HEK293 (cell line): ENCODE data around the gene KRTAP10-6.
"Not testable (repeated sequence)": the region's sequence is repeated elsewhere in the genome, so short reads cannot be mapped to it uniquely, and the experiment has no call there.

Source experiments
- CTCF ChIA-PET: fragments of 350-600 bp; formaldehyde crosslinking; extraction: SDS; loops from one replicate; lab custom pipeline; 2021; ENCODE audit warnings: antibody characterized with exemption; lab: Yijun Ruan, JAX
- POLR2A ChIA-PET: fragments of 300-600 bp; formaldehyde crosslinking; extraction: SDS; loops from one replicate; lab custom pipeline; 2020; ENCODE audit warnings: antibody characterized with exemption, inconsistent platforms; lab: Yijun Ruan, JAX
- H3K27ac ChIP-seq: fragments of 200-500 bp; sonication (Bioruptor generic); 2 replicates; pipeline ENCODE4 v1.5.1; 2014; ENCODE audit warnings: low read depth, low read length, control low read depth, inconsistent platforms; ENCODE audit errors: extremely low read depth
- H3K36me3 ChIP-seq, 2 experiments: fragments of 200-500 bp in 1 of 2; sonication (Bioruptor generic) in 1 of 2; 1 replicate in 1 of 2; 2 replicates in 1 of 2; pipeline ENCODE4 v1.5.1; 2014 to 2017; ENCODE audit warnings: inconsistent platforms in 2 of 2, low read length in 2 of 2; ENCODE audit not compliant: control insufficient read depth in 2 of 2, insufficient read depth in 1 of 2
- H3K4me1 ChIP-seq: fragments of 200-500 bp; sonication (Bioruptor generic); 2 replicates; pipeline ENCODE4 v1.5.1; 2014; ENCODE audit warnings: mild to moderate bottlenecking, low read length, inconsistent platforms; ENCODE audit not compliant: control insufficient read depth, insufficient read depth
- H3K4me3 ChIP-seq: 2 replicates; pipeline ENCODE4 v1.5.1; 2011; ENCODE audit warnings: low read depth, mild to moderate bottlenecking, control low read depth, low read length, moderate library complexity
- H3K9me3 ChIP-seq: fragments of 200-500 bp; sonication (Bioruptor generic); 2 replicates; pipeline ENCODE4 v1.5.1; 2014; ENCODE audit warnings: low read depth, low read length, inconsistent platforms; ENCODE audit not compliant: control insufficient read depth, insufficient read depth
- RBAK ChIP-seq: fragments of 450-650 bp; formaldehyde crosslinking; IDR thresholded peaks from 2 replicates; pipeline ENCODE4 v1.5.1; 2016; ENCODE audit warnings: missing biosample characterization, missing genetic modification characterization
- SETDB1 ChIP-seq: IDR thresholded peaks from one replicate; pipeline ENCODE4 v1.6.1; 2017; ENCODE audit warnings: mild to moderate bottlenecking, low read length, moderate library complexity, mixed read lengths; ENCODE audit not compliant: insufficient read length
- TRIM28 ChIP-seq: IDR thresholded peaks from 2 replicates; pipeline ENCODE4 v1.6.1; 2011; ENCODE audit warnings: low read length, control low read depth, borderline replicate concordance
- ZFHX2 ChIP-seq: fragments of 450-650 bp; formaldehyde crosslinking; conservative IDR thresholded peaks from 2 replicates; pipeline ENCODE4 v1.5.1; 2016; ENCODE audit warnings: missing biosample characterization, missing genetic modification characterization
- ZNF138 ChIP-seq: fragments of 450-650 bp; formaldehyde crosslinking; IDR thresholded peaks from 2 replicates; pipeline ENCODE4 v1.5.1; 2016; ENCODE audit warnings: missing biosample characterization, missing genetic modification characterization, borderline replicate concordance
- ZNF155 ChIP-seq: fragments of 450-650 bp; formaldehyde crosslinking; IDR thresholded peaks from 2 replicates; pipeline ENCODE4 v1.5.1; 2016; ENCODE audit warnings: missing biosample characterization, missing genetic modification characterization
- ZNF19 ChIP-seq: fragments of 450-650 bp; formaldehyde crosslinking; IDR thresholded peaks from 2 replicates; pipeline ENCODE4; 2016; ENCODE audit warnings: missing biosample characterization, missing genetic modification characterization, low read depth
- ZNF211 ChIP-seq: fragments of 450-650 bp; formaldehyde crosslinking; IDR thresholded peaks from 2 replicates; pipeline ENCODE4 v1.5.1; 2016; ENCODE audit warnings: low read depth, missing biosample characterization, missing genetic modification characterization
- ZNF24 ChIP-seq: fragments of 450-650 bp; formaldehyde crosslinking; IDR thresholded peaks from 2 replicates; pipeline ENCODE4 v1.5.1; 2016; ENCODE audit warnings: missing biosample characterization, missing genetic modification characterization
- ZNF248 ChIP-seq: fragments of 450-650 bp; formaldehyde crosslinking; IDR thresholded peaks from 2 replicates; pipeline ENCODE4 v1.5.1; 2017; ENCODE audit warnings: missing biosample characterization, missing genetic modification characterization
- ZNF311 ChIP-seq: fragments of 450-650 bp; formaldehyde crosslinking; IDR thresholded peaks from 2 replicates; pipeline ENCODE4 v1.5.1; 2017; ENCODE audit warnings: missing biosample characterization, missing genetic modification characterization, borderline replicate concordance
- ZNF670 ChIP-seq: fragments of 450-650 bp; formaldehyde crosslinking; IDR thresholded peaks from 2 replicates; pipeline ENCODE4 v1.5.1; 2016; ENCODE audit warnings: missing biosample characterization, missing genetic modification characterization, low read depth
- ZNF701 ChIP-seq: fragments of 450-650 bp; formaldehyde crosslinking; IDR thresholded peaks from 2 replicates; pipeline ENCODE4 v1.5.1; 2016; ENCODE audit warnings: missing biosample characterization, missing genetic modification characterization
- TF ChIP-seq, protein P1 (sequence below): fragments of 450-650 bp; formaldehyde crosslinking; IDR thresholded peaks from 2 replicates; pipeline ENCODE4 v1.5.1; 2017; ENCODE audit warnings: missing biosample characterization, missing genetic modification characterization
- TF ChIP-seq, protein P2 (sequence below): fragments of 450-650 bp; formaldehyde crosslinking; IDR thresholded peaks from 2 replicates; pipeline ENCODE4 v1.5.1; 2017; ENCODE audit warnings: missing biosample characterization, missing genetic modification characterization
- TF ChIP-seq, protein P3 (sequence below): fragments of 450-650 bp; formaldehyde crosslinking; IDR thresholded peaks from 2 replicates; pipeline ENCODE4 v1.5.1; 2016; ENCODE audit warnings: missing biosample characterization, missing genetic modification characterization
- TF ChIP-seq, protein P4 (sequence below): fragments of 450-650 bp; formaldehyde crosslinking; IDR thresholded peaks from 2 replicates; pipeline ENCODE4 v1.5.1; 2016; ENCODE audit warnings: missing biosample characterization, missing genetic modification characterization

KRTAP10-6 gene

DNA sequence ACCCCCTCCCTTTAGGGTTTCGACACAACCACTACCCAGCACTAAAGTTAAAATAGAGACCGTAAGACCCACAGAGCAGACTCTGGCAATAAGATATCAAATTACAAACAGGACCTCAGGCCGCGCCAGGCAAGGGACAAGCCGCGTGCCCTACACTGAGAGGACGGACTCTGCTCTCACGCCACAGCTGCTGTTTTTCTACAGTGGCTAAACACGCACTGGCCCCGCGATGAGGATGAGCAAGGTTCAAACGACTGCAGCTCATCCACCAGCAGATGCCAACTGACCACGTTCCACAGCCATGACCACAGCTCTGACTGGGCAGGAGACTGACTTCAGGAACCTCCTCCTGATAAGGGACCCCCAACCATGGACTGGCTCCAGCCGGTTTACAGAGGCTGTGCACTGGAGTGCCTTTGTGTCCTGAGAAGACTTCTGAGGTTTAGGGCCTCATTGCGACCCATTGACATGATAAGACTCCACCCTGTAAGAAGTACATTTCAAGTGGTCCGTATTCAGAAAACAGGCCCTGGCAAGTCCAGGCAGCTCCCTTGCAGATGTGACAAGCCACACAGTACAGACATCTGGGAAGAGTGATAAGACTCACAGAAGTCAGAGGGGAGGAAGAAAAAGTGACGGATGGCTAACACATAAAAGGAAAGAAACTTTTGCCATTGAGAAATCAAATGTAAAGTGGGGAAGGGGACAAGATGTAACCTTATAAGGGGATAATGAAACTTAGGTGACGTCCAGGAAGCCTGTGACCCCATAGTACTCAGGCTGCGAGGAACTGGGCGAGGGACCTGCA lies 1.5 kb upstream of the KRTAP10-6 start:
- H3K4me3 ChIP-seq: no peak overlapping the region
- ChIA-PET POLR2A (no interaction called here), CTCF (no interaction called here)
- TF ChIP-seq, protein P1, sequence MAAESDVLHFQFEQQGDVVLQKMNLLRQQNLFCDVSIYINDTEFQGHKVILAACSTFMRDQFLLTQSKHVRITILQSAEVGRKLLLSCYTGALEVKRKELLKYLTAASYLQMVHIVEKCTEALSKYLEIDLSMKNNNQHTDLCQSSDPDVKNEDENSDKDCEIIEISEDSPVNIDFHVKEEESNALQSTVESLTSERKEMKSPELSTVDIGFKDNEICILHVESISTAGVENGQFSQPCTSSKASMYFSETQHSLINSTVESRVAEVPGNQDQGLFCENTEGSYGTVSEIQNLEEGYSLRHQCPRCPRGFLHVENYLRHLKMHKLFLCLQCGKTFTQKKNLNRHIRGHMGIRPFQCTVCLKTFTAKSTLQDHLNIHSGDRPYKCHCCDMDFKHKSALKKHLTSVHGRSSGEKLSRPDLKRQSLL: no peak
- no peak for TF ChIP-seq TRIM28
- peak; percentile 20 for TF ChIP-seq SETDB1
- TF ChIP-seq, protein P2, sequence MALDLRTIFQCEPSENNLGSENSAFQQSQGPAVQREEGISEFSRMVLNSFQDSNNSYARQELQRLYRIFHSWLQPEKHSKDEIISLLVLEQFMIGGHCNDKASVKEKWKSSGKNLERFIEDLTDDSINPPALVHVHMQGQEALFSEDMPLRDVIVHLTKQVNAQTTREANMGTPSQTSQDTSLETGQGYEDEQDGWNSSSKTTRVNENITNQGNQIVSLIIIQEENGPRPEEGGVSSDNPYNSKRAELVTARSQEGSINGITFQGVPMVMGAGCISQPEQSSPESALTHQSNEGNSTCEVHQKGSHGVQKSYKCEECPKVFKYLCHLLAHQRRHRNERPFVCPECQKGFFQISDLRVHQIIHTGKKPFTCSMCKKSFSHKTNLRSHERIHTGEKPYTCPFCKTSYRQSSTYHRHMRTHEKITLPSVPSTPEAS (tag by site-specific recombination): no peak
- TF ChIP-seq ZNF670 (tag by site-specific recombination): peak; percentile 74; the same call in 1 of the 2 replicates
- no peak for TF ChIP-seq ZNF701 (tag by site-specific recombination)
- TF ChIP-seq ZNF248 (tag by site-specific recombination): no peak
- TF ChIP-seq, protein P3, sequence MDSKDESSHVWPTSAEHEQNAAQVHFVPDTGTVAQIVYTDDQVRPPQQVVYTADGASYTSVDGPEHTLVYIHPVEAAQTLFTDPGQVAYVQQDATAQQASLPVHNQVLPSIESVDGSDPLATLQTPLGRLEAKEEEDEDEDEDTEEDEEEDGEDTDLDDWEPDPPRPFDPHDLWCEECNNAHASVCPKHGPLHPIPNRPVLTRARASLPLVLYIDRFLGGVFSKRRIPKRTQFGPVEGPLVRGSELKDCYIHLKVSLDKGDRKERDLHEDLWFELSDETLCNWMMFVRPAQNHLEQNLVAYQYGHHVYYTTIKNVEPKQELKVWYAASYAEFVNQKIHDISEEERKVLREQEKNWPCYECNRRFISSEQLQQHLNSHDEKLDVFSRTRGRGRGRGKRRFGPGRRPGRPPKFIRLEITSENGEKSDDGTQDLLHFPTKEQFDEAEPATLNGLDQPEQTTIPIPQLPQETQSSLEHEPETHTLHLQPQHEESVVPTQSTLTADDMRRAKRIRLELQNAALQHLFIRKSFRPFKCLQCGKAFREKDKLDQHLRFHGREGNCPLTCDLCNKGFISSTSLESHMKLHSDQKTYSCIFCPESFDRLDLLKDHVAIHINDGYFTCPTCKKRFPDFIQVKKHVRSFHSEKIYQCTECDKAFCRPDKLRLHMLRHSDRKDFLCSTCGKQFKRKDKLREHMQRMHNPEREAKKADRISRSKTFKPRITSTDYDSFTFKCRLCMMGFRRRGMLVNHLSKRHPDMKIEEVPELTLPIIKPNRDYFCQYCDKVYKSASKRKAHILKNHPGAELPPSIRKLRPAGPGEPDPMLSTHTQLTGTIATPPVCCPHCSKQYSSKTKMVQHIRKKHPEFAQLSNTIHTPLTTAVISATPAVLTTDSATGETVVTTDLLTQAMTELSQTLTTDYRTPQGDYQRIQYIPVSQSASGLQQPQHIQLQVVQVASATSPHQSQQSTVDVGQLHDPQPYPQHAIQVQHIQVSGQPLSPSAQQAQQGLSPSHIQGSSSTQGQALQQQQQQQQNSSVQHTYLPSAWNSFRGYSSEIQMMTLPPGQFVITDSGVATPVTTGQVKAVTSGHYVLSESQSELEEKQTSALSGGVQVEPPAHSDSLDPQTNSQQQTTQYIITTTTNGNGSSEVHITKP (tag by site-specific recombination): 0 out of 2 replicates have a peak, but pooled peaks have one; percentile 17
- no peaks in the 10 kb centered on the region for H3K4me1 ChIP-seq
- no peaks in the 10 kb centered on the region for H3K9me3 ChIP-seq
- H3K36me3 ChIP-seq: no peaks in the 10 kb centered on the region
- H3K27ac ChIP-seq: no peak overlapping the region

DNA sequence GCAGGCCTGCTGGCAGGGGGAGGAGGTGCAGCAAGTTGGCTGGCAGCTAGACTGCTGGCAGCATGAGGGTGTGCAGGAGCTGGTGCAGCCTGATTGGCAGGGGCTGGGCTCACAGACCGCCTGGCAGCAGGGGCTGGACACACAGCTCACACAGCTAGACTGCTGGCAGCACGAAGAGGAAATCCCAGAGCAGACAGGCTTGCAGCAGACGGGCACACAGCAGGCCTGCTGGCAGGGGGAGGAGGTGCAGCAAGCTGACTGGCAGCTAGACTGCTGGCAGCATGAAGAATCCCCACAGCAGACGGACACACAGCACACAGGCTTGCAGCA lies 539 bp downstream of the KRTAP10-6 start:
- H3K4me3 ChIP-seq, H3K4me1 ChIP-seq, POLR2A ChIA-PET, H3K36me3 ChIP-seq, H3K27ac ChIP-seq, H3K9me3 ChIP-seq: not testable (repeated sequence)
- CTCF ChIA-PET: interaction anchor here (0.6 kb wide), 2 partner anchors 13 to 82 kb away, joined by 3 read pairs; no protein-coding TSS in a partner anchor

DNA sequence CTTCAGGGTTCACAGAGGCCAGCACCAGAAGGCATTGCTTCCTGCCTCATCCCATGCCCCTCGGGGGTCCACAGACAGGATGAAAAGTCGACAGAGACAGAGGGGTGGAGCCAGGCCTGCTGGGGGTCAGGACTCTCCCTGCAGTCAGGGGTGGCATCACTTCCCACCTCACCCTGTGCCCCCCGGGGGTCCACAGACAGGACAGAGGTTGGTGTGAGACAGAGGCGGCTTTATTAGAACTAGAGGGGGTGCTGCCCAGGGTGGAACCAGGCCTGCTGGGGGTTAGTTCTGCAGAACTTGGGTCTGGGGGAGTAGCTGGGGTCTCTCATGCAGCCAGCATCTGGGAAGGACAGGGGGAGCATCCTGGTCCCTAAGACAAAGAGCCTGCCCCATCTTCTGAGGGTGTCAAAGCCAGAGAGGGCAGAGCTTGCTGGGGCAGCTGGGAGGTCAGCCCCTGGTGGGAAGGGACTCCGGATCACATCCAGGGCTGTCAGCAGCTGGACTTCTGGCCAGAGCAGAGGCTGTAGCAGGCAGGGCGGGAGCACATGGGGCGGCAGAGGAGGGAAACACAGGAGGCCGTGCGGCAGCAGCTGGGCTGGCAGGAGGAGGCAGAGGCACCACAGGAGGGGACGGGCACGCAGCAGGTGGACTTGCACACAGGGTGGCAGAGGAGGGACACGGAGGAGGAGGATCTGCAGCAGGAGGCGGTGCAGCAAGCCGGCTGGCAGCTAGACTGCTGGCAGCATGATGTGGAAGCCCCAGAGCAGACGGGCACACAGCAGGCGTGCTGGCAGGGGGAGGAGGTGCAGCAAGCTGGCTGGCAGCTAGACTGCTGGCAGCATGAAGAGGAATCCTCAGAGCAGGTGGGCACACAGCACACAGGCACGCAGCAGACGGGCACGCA lies 1.2 kb downstream of the KRTAP10-6 start:
- H3K27ac ChIP-seq, H3K9me3 ChIP-seq, H3K4me1 ChIP-seq, POLR2A ChIA-PET, H3K4me3 ChIP-seq, H3K36me3 ChIP-seq: not testable (repeated sequence)
- CTCF ChIA-PET: interaction anchor here (0.6 kb wide), 2 partner anchors 14 to 81 kb away, joined by 3 read pairs; no protein-coding TSS in a partner anchor

DNA sequence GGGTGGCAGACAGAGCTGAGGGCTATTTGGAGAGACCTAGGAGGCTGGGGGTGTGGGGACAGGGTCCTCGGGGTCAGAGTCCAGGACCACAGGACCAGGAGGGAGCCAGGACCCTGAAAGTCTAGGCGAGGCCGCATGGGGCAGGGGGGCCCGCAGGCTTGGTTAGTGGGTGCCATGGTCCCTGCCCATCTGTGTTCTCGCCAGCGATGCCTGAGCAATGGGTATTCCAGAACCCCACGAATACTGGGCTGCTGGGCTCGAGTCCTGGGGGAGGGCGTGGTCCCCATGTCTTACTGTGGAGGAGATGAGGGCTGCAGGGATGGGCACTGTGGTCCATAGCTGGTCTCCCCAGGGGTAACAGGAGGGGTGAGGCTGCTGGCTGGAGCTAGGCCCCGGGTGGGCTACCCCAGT lies 2.0 kb downstream of the KRTAP10-6 start:
- Histone ChIP-seq H3K36me3 (no peaks in the 10 kb centered on the region), H3K9me3 (0 out of 2 replicates have a peak, but pooled peaks cover under 1% of the 10 kb centered on the region), H3K4me3 (no peak overlapping the region), H3K27ac (no peak overlapping the region), H3K4me1 (no peaks in the 10 kb centered on the region)
- ChIA-PET POLR2A (no interaction called here), CTCF (no interaction called here)
- TF ChIP-seq ZNF155: no peak
- no peak for TF ChIP-seq ZFHX2
- no peak for TF ChIP-seq ZNF138 (tag by site-specific recombination)
- no peak for TF ChIP-seq ZNF311
- no peak for TF ChIP-seq ZNF19 (tag by site-specific recombination)
- no peak for TF ChIP-seq ZNF211 (tag by site-specific recombination)
- TF ChIP-seq, protein P4, sequence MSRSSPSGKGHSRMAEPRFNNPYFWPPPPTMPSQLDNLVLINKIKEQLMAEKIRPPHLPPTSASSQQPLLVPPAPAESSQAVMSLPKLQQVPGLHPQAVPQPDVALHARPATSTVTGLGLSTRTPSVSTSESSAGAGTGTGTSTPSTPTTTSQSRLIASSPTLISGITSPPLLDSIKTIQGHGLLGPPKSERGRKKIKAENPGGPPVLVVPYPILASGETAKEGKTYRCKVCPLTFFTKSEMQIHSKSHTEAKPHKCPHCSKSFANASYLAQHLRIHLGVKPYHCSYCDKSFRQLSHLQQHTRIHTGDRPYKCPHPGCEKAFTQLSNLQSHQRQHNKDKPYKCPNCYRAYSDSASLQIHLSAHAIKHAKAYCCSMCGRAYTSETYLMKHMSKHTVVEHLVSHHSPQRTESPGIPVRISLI (tag by site-specific recombination): no peak
- TF ChIP-seq RBAK (tag by site-specific recombination): no peak
- no peak for TF ChIP-seq ZNF24 (tag by site-specific recombination)
